Activated T-helper 9 cell treated with anti-CD3 and anti-CD28 coated beads, Interleukin-2, amount 50 U/mL, for 16 hours (primary cell): ENCODE measurements around the gene NEO1.
"Not testable (repeated sequence)": the region's sequence is repeated elsewhere in the genome, so short reads cannot be mapped to it uniquely, and the experiment has no call there.

Experiments
- DNase-seq: peaks from one replicate; pipeline ENCODE4 v3.0.0-alpha.2; 2020; ENCODE audit warnings: low read depth

The NEO1 gene

DNA sequence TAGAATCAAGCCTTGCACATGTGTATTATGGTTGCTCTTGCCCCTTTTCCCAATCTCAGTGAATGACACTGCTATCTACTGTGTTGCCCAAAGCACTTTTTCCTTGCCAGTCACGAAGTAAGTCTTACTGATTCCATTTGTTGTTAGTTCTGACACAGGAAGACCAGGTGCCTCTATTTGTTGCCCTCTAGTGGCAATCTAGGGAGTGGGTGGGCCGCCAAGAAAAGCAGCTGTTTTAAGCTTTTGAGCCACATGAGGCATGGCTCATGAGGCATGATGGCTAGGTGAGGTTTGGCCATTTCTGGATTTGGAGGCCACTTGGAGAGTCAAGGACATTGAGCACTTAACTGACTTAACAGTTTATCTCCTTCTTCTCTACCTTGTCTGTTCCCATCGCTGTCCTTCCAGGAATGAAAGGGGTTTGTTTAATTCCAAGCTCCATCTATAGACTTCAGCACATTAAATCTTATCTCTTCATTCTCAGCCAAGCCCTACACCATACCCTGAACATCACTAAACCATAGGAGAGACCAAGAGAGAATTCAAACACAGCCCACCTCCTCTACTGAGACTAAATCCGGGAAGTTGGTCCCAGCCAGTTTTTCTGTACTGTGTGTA is 213.4 kb downstream of the NEO1 start:
- peak; percentile 14 for DNase-seq

DNA sequence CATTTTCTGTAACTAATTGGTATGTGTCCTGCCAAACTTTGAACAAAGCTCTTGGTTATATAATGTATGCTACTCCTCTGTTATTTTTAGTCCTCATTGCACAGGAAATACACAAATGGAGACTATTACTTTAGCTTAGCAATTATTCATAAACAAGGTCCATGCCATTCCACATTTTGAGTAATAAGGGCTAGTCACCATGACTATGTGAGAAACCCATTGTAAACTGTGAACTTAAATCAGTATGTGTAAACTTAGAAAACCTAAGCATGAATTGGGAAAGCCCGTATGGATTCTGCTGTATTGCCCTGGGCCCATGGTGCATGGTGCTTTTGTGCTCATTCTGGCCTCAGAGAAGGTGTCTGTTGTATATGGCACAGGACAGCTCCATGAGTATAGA is 216.2 kb downstream of the NEO1 start:
- no peak for DNase-seq

DNA sequence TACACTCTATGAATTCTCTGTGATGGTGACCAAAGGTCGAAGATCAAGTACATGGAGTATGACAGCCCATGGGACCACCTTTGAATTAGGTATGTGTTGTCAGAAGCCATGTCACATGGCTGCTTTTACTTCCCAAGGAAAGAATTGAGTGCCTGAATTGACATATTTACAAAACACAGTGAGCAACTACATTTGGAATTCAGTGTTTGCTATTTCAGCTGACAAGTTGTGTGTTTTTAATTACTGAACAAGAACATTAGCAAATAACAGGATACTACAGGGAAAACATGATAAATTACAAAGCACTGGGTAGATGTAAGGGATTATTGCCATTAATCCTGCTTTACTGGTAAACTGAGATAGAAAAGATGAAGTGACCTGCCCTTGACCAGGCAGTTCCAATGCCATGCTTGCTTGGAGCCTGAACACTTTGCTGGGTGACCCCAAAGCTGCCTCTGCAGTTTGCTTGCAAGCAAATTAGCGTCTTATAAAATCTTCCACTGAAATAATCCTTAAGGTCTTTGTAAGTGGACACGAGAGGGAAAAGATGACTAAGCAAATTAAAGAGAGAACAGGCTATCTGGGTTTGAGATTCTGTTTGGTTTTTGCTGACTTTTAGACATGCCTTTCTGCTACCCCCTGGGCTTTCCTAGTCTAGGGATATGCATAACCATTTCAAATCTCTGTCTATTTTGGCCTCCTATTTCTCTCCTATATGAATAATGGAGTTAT is 218.3 kb downstream of the NEO1 start:
- DNase-seq: no peak

DNA sequence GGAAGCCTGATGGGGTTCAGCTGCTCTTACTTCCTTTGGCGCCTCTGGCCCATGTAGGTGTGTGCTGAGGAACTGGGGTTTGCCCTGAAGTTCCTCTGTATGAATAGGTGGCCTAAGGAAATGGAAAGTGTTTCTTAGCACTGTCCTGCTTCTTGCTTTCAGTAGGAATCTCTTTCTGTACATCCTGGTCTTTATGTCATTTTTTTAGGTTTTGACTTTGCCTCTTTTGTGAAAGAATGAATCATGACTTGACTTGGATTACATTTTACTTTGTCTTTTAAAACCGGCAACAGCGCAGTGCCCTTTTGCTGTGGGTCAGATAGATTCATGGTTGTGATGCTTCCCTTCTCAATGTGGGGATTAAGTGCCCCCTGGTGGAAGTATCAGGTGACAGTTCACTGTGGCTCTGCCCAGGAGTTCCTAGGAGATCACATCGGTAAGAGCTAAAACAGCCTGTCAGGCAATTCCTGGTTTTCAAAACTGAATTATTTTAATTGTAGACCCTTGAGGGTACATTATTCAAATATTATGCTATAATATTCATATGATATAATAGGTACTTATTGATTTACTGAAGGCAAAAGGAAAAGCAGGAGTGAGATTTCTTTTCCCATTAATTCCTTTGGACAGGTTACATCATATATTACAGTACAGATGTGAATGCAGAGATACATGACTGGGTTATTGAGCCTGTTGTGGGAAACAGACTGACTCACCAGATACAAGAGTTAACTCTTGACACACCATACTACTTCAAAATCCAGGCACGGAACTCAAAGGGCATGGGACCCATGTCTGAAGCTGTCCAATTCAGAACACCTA is 221.1 kb downstream of the NEO1 start:
- DNase-seq: peak; percentile 4

DNA sequence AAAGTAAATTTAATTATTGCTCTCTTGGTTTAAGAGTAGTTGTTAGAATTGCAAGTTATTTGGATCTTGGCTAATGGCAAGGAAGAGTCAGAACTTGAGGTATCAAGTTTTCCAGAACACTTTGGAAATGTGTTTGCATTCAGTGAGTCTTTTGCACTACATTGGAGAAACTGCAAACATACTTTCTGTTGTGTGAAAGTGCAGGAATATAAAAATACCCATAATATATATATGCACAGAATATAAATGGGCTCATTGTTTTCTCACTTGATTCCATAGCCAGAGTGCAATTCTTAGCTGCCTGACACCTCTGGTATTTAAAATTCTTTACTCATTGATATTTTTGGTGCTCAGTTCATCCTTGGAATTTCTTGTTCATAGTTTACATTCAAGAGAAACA is 223.6 kb downstream of the NEO1 start:
- no peak for DNase-seq

DNA sequence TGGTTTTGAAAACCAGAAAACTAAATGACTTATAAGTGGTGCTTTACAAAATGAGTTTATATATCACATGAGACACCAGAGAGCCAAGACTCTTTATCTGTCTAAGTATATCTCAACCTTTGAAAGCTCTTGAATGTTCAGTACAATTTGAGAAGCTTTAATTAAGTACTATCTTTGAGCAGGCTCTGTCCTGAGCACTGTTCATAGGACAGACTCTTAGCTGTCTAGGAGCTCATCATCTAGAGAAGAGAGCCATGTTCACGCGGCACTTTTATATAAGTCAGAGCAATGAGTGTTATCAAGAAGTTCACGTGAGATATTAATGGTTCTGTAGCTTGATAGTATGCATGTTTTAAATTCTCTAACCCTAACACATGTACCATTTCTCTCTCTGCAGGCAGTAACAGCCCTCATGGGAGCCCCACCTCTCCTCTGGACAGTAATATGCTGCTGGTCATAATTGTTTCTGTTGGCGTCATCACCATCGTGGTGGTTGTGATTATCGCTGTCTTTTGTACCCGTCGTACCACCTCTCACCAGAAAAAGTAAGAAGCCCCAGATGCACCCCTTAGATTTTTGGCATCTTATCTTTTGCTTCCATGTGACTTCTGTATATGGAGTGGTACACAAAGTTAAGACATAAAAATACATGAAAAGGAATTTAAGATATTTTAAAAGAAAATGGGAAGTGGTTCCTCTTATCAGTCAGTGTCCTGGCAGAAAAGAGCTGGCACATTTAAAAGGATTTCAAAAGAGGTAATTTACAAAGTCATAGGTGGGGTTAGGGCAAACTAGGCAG is 230.5 kb downstream of the NEO1 start:
- no peak for DNase-seq

DNA sequence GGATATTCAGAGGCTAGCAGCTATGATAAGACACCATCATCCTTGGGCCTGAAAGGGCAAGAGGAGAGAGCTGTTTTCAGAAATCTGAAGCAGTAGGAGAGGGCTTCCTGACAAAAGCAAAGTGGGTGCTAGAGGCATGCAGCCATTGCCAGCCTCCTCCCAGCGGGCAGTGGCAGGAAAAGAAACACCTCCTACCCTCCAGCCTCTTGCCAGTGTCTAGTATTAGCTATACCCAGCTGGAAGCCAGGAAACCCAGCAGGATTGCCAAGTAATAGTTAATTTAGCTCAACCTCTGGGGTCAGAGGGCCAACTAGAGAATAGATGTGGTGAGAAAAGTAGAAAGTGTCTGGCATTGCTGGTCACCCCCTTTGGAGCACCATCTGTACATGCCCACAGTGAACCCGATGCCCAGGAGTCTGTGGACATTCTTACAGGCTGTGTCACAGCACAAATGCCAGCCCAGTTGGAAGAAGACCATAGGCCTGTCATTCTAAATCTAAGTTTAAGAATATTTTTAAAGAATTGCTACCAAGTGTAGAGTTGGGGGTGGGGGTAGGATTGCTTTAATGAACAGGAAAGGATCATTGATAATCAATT is 231.2 kb downstream of the NEO1 start:
- DNase-seq: no peak

DNA sequence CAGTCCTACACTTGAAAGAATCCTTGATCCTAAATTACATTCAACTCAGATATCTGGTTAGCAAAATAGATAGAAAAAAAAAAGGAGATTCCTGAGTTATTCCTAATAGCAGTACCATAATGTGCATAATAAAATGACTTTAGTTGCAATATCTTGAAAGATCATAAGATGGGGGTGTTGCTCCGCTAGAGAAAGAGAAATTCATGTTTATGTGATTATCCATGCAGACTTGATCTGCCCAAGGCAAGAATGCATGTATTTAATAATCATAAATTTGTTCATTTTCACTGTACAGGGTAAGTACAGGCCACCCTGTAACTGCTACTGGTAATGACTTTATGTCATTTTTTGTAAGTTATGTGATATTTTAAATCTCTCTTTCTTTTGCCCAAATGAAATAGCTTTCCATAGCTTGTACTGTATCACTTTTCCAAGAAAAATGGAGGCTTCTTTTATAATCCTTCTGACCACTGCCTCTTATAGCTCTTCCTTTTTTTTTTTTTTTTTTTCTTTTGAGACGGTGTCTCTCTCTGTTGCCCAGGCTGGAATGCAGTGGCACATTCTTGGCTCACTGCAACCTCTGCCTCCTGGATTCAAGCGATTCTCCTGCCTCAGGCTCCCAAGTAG is 231.9 kb downstream of the NEO1 start:
- no peak for DNase-seq

DNA sequence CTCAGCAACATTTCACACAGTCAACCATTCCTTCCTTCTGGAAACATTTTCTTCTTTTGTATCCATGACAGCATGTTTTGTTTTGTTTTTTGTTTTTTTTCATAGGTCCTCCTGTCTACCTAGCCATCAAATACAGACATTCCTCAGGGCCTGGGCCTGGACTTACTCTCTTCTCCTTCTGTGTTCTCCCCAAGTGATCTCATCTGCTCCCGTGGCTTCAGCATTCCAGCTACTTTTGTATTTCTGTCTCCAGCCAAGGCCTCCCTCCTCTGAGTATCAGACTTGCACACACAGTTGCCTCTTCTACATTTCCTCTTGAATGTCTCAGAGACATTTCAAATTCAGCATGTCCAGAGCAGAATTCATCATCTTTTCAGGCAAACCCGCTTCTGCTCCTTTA is 234.0 kb downstream of the NEO1 start:
- DNase-seq: no peak

DNA sequence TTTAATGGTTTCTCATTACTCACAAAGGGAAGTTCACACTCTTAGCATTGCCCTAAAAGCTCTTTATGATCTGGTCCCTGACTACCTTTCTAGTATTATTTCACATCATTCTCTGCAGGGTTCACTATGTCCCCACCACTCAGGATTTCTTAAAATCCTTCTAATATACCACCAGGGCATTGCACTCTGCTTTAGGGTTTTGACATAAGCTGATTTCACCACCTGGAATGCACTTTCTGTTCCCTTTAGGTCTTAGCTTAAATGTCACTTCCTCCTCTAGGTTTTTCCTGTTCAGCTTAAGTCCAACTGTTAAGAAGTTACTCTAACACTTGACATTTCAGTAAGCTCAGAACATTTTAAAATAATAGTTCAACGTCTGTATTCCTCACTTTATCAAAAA is 234.8 kb downstream of the NEO1 start:
- DNase-seq: no peak

DNA sequence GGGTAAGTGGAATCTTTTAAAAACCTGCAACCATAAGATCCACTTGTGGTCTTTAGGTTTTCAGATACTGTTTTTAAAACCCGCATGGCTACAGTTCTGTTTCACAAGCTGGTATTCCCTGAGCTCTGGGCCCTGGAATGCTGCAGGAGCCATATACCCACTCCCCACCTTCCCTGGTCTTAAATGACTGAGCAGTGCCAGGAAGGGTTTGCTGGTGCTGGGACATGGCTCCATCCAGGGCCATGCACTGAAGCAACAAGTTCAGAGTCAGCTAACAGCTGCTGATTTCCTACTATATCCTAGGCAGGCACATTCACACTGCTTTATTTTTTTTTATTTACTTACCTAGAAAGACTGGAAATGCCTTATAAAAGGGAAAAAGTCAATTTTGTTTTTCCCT is 239.2 kb downstream of the NEO1 start:
- DNase-seq: no peak

DNA sequence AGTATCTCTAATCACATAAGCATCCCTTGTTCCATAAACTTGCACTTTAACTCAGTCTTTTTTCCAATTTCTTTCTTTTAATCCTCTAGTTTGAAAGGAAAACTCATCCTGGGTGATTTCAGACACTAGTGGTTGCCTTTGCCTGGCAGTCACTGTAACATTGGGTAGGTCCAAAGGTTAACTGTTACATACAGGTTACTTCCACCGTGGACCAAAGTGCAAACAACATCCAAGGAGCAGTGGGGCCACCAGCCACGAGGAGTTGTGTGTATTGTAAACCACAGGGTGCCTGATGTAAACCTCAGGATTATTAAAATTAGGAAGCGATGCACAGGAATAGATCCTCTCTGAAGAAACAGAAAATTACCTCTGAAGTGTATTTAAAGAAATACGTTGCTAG is 241.5 kb downstream of the NEO1 start:
- no peak for DNase-seq

DNA sequence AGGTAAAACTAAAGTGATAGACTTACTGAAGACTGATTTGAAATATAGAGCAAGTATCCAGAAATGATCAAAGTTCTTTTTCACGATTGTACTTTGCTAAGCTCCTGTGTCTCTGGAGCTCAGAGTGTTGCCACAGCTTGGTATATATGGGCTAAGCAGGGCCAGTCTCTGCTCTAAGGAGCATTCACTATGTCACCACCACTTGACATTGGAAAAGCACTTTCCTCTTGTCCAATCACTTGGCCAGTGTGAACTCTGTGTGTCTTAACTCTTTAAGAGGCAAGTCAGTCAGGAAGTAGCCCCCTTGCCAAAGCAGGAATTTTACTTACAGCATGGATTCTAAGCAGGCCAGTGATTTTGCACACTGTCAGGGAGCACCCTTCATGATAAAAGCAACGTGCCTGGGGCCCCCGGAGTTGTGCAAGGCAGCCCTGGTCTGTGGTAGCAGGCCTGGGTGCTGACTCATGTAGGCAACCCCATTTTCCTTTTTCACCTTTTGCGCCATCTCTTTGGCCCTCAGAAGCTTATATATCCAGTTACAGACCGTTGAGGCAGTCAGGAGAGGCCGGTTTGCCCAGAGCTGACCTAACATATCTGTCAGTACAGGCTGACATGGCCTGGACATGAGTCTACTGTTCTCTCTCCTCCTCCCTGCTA is 243.5 kb downstream of the NEO1 start:
- DNase-seq: no peak

DNA sequence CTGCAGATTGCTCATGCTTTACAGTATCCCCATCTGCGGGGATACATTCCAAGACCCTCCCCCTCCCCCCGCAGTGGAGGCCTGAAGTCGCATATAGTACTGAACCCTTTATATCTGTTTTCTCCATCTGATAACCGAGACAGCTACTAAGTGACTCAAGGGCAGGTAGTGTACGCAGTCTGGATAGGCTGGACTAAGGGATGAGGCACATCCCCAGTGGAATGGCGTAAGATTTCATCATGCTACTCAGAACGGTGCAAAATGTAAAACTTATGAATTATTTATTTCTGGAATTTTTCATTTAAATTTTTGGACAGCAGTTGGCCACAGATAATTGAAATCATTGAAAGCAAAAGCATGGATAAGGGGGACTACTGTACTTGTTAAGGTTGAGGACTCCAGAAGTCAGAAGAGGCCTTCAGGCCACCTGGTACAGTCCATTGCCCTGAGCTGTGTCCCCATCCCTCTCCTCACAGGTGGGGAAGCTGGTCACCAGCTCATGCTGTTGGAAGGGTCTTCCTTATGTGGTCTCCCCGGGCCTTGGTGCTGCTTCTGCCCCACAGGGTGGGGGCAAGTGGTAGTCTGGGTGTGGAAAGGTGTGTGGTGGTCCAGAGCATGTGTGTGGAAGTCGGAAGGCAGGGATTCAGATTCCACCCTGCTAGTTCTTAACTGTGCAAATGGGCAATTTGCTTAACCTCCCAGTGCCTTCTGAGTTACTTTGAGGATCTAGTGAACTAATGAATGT is 244.5 kb downstream of the NEO1 start:
- DNase-seq: no peak

DNA sequence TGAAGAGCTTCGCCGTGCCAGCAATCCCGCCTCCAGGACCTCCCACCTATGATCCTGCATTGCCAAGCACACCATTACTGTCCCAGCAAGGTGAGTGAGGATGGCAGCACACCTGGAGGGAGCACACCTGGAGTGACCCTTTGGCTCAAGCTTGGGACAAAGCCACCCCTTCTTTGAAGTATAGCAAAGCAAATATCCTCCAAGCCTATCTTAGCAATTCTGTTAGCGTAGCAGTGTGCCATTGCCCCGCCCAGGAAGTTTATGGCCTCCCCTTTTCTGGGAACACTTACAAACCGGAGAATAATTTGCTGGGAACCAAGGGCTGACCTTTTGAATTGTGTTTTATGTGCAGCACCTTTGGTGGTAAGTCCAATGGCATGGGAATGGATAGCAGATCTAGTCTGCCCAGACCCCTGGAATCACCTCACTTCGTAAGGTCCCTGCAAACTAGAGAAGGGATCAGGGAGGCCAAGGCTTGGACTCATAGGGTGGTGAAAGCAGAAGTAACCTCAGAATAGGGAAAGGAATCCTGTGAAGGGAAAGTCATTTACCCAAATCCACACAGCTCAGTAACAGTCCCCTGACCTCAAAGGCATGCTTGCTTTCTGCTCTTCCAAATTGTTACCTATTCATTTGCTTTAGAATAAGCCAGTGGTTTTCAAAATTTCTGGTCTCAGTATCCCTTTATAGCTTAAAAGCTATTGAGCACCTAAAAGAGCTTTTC is 246.4 kb downstream of the NEO1 start:
- no peak for DNase-seq

DNA sequence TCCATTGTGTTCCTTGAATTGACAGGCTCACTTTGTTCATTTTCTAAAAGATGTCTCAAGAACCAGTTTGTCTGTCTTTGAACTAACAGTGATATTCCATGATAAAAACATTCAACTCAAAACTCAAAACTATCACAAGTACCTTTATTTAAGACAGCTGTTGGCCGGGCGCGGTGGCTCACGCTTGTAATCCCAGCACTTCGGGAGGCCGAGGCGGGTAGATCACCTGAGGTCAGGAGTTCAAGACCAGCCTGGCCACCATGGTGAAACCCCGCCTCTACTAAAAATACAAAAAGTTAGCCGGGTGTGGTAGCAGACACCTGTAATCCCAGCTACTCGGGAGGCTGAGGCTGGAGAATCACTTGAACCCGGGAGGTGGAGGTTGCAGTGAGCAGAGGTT is 248.0 kb downstream of the NEO1 start:
- DNase-seq: not testable (repeated sequence)

DNA sequence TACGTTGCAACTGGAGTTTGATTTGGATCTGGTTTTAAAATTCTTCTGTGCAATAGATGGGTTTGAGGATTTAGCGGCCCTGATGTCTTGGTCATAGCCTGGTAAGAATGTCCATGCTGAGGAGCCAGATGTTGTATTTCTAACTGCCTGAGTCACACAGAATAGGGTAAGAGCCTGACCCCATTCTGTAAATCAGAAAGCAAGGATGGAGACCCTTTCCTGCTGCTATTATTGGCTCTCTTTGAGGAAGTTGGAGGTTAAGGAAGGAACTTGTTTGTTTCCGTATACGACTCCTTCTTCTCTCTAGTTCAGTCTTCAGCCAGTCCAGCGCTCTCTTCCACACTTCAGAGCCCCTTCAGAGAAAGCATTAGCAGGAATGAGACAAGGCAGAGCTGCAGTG is 251.4 kb downstream of the NEO1 start:
- no peak for DNase-seq

DNA sequence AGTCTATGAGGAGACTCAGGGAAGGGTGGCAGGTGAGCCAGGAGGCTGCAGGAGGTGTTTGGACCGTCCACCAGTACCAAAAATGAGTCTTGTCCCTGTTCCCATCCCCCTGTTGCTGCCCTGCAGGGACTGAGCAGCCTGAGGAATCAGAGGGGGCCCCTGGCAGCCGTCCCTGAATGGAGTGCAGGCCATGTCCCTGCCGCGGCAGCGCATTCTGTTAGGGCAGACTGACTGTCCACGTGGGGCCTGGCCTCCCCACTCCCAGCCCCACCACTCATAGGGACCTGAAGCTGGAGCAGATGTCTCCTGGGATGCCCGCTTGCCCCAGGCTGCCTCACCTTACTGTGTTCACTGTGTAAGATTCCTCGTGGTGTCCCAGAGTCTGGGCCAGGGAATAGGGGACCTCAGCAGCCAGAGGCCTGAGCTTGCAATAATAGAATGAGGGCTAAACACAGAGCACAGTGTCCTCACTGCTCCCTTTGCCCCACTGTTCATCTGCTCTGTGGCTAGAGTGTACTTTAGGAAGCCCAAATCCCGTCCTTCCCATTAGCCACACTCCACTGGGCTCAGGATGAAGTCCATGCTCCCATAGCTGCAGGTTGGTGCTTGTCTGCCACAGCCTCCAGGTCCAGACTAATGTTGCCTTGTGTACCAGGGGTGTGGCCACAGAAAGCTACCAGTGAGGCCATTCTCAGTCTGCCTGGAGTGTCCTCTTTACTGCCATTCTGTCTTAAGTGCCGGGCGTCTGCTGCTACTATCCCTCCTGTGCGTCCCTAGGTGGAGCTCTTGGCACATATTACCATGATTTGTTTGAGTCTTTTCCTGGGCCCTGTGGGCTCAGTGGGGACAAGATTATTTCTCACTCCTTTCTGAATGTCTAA is 253.3 kb downstream of the NEO1 start:
- DNase-seq: no peak

DNA sequence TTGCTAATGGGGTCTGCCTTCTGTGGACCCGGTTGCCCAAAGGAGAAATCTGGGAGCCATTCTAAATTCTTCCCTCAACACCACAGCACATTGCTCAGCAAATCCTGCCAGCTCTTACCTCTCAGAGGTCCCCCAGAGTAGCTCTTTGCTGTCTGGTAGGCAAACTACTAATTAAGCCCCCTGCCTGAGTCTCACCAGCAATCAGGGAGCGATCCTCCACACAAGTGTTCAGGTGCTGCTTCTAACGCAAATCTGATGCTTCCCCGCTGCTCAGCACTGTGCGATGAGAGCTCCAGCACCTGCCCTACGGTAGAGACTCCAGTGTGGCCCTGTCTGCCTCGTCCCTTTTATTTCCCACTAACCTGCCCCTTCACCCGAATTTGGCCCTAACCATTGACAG is 256.0 kb downstream of the NEO1 start:
- no peak for DNase-seq
